GM21717 (cell line): ENCODE results near the gene MRGPRG.
"Not testable (repeated sequence)": the region's sequence is repeated elsewhere in the genome, so short reads cannot be mapped to it uniquely, and the experiment has no call there.

Experiments
- ATAC-seq: cut with Tn5 transposase; IDR thresholded peaks from one replicate; pipeline ENCODE4 v1.9.1; 2021; ENCODE audit warnings: mild to moderate bottlenecking, moderate library complexity; ENCODE audit not compliant: unreplicated experiment

The MRGPRG gene

DNA sequence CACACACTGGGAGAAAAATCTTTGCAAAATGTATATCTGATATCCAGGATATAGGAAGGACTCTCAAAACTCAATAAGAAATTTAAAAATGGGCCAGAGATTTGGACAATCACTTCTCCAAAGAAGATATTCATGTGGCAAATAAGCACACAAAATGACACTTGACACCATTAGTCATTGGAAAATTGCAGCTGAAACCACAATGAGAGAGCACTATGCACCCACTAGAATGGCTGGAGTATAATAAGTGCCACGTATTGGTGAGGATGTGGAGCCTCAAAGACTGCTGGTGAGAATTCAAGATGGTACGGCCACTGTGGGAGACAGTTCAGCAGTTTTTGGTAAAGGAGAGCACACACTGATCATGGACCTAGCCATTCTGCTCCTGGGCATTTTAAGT is 40.7 kb downstream of the MRGPRG start:
- ATAC-seq = no peak

- ATAC-seq = no peak
Measured at GRCh38 chr11:3176487-3176886, 42.1 kb downstream of the MRGPRG start.

GRCh38 chr11:3175194-3175593 is 43.4 kb downstream of the MRGPRG start:
- ATAC-seq = no peak

DNA sequence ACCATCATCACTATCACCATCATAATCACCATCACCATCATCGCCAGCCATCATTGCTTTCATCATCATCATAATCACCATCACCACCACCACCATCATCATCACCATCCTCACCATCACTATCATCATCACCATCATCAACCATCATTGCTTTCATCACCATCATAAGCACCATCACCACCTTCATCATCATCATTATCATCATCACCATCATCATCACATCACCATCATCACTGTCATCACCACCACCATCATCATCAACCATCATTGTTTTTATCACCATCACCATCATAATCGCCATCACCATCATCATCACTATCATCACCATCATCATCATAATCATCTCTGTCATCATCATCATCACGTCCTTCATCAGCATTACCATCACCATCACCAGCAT is 44.2 kb downstream of the MRGPRG start:
- ATAC-seq = no peak

DNA sequence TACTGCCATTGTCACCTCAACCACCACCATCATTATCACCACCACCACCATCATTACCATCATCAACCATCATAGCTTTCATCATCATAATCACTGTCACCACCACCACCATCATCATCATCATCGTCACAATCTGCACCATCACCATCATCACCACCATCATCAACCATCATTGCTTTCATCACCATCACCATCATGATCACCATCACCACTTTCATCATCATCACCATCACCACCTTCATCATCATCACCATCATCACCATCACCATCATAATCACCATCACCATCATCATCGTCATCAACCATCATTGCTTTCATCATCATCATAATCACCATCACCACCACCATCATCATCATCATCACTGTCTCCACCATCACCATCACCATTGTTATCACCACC is 44.8 kb downstream of the MRGPRG start:
- ATAC-seq = no peak

- ATAC-seq = no peak
Measured at GRCh38 chr11:3171931-3172560, 46.6 kb downstream of the MRGPRG start.

- ATAC-seq = no peak
Measured at GRCh38 chr11:3170756-3171650, 47.6 kb downstream of the MRGPRG start.

- no peak for ATAC-seq
Measured at GRCh38 chr11:3170044-3170755, 48.4 kb downstream of the MRGPRG start.

- ATAC-seq = no peak
Measured at GRCh38 chr11:3169255-3170043, 49.2 kb downstream of the MRGPRG start.

DNA sequence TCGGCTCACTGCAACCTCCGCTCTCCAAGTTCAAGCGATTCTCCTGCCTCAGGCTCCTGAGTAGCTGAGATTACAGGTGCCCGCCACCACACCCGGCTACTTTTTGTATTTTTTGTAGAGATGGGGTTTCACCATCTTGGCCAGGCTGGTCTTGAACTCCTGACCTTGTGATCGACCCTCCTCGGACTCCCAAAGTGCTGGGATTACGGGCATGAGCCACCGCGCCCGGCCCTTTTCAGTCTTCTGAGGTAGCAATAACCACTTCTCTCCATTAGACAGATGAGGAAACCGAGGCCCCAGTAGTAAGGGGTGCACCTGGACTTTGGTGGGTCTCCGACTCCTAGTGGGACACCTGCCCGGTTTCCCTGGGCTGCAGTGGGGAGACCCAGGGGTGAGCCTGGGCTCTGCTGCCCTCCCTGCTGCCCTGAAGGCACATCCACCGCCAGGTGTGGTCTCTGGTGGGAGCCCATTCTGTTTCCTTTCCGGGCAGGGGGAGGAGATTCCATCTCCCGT is 49.8 kb downstream of the MRGPRG start:
- not testable (repeated sequence) for ATAC-seq
